Measurements from ENCODE around the gene PPP1R27.
A peak's percentile ranks its signal among the peaks of the same experiment; 100 is the strongest.

PPP1R27 gene, protein sequence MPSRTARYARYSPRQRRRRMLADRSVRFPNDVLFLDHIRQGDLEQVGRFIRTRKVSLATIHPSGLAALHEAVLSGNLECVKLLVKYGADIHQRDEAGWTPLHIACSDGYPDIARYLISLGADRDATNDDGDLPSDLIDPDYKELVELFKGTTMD

DNA sequence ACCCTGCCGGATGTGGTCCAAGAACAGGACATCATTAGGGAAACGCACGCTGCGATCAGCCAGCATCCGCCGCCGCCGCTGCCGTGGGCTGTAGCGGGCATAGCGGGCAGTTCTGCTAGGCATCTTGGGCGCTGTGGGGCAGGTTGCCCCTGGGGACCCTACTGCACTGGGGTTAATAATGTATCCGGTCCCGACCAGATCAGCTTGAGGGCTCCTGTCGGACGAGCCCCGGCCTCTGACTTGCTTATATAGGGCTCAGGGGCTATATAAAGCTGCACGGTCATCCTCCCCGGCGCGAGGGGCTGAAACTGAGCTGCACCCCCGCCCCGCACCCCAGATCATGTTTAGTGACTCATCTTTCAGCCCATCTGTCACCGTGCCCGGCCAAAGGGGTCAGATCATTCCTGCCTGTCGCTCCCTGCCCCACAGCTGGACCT lies at the start of gene PPP1R27:
TSS of gene PPP1R27 (minus strand) at position 220 of the 437 bp plus-strand sequence. CDS start at position 123, 97 bp downstream.
- no peak for DNase-seq (ENCODE audit: low spot score)

DNA sequence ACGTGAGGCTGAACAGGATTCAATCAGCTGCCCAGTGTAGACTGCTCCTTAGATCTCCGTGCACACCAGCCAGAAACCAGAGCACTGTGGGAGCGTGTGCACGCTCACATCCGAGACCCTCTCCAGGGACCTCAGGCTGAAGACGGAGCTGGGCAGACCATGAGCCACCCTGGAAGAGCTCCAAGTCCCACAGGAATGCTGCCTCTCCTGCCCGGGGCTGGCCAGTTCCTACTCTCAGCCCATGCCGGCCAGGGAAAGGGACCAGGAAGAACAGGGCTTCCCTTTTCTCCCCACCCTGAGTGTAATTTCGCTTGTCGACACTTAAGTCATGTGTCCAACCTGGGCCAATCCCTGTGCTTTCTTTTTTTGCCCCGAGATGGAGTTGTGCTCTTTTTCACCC lies 49.7 kb upstream of the PPP1R27 start:
- DNase-seq (ENCODE audit: low spot score): no peak

DNA sequence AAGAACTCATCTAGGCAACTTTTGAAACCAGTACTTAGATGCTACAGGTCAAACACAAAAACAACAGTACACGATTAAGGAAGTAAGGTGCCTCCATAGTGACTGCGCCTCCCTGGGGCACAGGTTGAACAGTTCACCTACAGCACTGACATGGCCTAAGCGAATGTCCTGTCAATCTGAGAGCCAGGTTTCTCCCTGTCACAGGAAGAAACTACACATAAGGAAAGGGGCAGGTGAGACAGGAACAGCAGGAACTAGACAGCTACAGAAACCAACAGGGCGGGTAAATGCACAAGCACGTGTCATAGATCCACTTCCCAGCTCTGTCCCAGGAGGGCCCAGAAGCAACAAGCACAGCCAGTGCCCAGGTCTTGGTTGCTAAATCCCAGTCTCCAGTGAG lies 44.3 kb upstream of the PPP1R27 start:
- no peak for DNase-seq (ENCODE audit: low spot score)

DNA sequence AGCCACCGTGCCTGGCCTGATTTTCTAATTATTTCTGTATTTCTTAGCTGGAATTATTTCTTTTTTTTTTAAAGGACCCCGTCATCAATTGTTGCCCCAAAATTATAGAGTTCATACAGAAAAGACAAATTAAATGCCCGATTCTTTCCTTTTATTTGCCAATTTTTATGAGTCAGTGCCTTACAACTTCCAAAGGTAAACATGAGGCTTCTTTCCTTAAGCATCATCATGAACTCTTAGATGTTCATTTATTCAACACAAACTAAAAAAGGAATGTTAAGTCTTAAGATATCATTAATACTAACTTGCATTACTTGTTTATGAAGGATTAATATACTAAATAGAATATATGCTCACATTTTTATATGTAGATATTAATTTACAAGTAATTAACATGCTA lies 43.4 kb upstream of the PPP1R27 start:
- DNase-seq (ENCODE audit: low spot score): no peak

DNA sequence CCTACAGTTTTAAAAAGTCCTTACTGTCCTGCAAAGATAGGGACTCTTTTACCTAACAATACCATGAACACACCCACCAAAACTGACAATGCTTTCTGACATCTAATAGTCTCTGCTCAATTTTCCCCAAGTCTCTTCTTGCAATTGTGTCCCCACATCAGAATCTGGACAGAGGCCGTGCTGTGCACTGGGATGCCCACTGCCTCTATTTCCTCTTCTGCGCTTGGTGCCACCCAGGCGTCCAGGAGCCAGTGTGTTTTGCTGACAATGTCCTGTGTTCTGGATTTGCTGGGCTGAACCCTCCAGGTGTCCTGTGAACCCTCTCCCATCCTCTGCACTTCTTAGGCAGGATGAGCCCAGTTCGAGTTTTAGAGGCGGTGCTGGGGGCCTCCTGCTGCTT lies 42.7 kb upstream of the PPP1R27 start:
- no peak for DNase-seq (ENCODE audit: low spot score)

DNA sequence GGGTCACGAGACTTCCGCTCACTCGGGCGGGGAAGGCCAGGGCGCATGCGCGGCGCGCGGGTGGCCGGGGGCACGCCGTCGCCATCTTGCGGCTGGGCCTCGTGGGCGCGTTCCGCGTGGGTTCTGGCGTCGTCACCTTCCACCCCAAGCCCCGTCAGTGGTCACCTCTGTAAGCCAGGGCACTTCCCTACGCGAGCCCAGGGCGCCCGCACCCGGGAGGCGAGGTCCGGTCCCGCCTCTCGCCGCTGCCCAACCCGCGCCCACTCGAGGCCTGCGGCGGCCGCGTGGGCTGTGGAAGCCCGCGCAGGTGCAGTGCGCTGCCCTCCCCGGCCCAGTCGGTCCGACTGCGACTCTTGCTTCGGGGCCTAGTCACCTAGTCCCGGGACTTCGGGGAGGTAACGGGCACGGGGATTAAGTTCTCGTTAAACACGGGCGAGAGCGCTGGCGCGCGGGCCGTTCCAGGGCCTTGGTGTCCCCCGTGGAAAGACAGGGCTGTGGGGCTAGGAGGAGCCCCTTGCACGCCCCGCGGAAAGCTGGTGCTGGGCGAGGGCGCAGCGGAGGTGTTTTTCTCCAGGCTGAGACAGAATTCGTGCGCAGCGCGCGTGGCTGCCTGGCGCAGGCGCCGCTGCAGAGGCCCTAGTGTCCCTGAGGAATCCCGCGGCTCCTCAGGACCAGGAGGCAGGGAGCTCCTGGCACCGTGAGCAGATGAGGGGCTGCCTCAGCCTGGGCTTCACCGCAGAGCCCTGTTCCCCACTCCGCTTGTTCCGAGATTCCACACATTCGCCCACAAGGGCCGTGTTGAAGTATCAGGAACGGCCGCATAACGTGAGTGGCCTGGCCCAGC lies 36.8 kb upstream of the PPP1R27 start:
- DNase-seq (ENCODE audit: low spot score): peak; percentile 88

DNA sequence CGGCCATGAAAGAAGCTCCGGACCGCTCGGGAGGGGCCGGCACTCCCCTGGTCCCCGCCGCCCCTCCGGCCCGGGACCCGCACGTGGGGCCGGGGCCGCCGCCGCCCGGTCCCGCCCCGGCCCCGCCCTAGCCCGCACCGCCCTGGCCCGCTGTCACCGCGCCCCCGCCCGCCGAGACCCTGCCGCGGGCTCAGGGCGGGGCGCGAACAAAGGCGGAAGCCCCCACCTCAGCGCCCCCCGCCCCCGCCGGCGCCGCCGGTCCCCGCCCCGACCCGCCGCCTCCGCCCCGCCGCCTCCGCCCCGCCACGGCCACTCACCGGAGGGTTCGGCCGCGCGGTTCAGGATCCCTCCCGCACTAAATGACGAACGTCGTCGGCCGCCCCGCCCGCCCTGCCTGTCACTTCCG lies 36.1 kb upstream of the PPP1R27 start, which contains the start of gene ARHGDIA:
TSS of gene ARHGDIA (minus strand) at position 357 of the 406 bp plus-strand sequence. CDS start 1,407 bp downstream, outside the sequence.
- DNase-seq (ENCODE audit: low spot score): no peak

DNA sequence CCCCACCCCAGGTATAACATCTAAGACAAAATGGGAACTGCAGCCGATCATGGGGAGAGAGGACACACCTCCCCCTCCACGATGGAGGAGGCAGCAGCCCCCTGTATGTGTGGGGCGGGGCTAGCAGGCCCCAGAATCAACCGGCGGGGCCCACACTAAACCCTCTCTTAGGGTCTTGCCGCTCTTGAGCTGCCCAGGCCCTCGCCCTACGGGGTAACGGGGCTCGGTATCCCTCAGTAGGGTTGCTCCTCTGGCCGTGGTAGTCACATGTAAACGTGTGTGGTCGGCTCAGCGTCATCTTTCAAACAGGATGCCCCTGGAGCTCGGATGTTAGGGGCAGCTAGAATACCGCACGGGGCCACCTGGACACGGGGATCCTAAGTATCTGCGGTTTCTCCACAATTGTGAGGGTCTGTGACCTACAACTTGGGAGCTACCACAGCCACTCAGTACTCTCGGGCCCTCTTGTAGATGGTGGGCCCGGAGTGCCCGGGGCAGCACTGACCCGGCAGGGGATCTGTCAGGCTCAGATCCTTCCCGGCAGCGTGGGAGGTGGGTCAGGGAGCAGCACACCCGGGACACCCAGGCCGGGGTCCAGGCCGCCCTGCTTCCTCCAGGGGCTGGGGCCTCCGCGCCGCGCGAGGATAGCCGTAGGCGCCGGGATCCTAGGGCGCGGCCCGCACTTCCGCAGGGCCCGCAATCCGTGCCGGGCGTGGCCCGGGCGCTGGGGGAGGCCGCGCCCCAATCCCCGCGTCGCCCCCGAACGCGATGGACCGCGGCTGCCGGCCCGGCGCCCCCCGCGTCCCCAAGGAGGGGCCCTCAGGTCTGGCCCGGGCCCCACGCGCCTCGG lies 35.5 kb upstream of the PPP1R27 start:
- DNase-seq (ENCODE audit: low spot score): no peak

DNA sequence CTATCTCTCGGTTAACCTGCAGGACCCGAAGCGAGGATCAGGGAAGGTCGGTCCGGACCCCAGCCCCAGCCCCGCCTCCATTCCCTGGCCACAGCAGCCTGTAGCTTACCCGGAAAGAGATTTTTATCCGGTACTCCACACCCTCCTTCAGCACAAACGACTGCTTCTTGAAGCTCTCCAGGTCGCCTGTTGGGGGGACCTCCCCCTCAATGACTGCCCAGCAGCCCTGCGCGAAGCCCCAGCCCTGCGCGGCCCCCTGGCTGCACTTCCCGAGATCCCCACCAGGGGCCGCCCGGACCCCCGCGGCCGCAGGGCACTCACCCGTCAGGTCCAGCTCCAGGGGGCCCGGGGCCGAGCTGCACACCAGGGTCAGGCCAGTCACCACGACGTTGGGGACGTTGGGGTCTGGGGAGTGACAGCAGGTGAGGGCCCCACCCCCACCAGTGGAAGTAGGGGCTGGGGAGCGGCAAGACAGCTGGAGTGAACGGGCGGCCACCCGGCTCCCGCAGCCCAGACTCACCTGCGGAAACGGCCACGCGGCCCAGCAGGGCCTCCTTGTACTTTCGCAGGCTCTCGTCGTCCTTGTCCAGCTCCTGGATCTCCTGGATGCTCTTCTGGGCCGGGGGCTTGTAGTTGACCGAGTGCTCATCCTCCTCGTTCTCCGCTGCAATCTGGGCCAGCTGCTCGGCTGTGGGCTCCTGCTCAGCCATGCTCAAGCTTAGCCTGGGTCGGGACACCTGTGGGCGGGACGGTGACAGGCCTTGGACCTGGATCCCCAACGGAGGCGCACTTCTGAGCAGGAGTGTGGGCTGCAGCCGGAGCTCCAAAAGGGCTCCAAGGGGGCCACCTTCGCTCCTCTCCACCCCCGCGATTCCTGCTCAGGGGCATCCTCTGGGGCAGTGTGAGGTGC lies 34.6 kb upstream of the PPP1R27 start:
- DNase-seq (ENCODE audit: low spot score): no peak

DNA sequence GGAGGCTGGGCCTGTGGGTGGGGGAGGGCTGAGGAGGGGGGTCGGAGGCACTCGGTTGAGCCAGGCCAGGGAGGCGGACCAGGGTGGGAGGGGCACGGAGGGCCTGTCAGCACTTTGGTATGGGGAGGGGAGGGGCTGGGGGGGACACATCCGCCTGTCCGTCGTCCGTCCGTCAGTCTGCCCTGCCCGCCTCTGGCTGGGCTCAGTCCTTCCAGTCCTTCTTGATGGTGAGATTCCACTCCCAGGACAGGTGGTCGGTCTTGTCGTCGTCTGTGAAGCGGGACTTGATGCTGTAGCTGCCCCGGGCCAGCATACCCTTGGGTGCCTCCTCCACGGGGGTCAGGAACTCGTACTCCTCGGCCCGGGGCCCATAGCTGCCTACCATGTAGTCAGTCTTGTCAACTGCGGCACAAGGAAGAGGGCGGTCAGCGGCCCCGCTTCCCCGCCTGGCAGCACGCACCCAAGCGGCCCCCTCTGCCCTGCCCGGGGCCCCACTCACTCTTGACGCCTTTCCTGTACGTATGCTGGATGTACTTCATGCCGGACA lies 33.9 kb upstream of the PPP1R27 start:
- DNase-seq (ENCODE audit: low spot score): no peak

DNA sequence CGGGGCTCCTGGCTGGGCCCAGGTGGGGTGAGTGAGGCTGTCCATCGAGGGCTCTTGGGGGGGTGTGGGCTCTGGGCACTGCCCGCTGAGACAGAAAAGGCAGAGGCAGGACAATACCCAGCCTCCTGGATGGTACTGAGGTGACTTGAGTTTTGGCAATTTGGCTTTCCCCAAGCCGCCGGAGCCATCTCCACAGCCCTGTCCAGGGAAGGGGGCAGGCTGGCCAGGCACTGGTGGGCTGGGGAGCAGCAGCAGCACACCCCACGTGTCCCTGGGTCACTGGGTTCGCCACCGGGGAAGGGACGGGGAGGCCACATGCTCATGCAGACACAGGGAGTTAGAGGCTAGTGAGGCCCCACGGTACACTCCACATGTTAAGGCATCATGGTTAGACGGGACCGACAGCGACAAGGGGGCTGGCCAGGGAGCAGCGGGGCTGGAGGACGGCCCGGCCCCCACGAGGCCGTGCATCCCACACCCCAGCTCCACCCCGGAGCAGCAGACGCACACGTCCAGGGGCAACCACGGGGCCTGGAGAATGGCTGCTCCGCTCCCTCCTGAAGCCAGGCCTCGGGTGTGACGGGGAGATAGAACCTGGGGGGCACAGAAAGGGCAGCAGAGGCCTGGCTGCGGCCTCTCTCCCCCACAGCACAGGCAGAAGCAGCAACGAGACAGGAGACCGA lies 33.3 kb upstream of the PPP1R27 start:
- DNase-seq (ENCODE audit: low spot score): no peak

DNA sequence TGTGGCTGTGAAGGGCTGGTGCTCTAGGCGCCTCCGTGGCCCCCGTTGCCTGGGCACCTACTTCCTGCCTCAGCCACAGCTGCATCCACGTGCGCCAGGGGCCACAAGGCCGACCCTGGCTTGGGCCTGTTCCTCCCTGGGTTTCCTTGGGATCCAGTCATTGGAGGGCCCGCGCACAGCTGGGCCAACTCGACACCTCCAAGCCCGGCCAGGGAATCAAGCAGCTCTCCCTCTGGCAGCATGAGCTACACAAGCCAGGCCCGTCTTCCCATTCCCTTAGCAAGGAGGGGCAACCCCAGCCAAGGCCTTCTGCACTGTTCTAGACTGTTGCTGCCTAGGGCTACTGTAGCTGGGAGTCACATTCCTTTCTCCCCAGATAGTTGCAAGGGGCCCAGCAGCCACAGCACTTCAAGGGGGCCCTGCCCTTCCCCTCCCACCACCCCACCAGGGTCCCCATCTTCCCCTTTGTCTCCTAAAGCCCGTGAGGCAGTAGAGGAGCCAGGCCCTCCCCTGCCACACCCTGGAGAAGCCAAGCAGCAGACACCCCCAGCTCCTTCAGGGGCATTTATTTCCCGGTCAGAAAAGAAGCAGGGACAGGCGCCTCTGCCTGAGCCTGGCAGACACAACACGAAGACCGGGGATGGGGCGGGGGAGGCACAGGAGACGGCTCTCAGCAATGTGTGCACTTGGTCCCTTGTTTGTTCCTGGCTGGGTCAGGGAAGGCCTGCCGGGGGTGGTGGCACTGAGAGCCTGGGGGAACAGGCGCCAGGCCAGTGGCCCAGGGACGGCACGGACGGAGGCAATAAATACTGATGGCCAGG lies 32.5 kb upstream of the PPP1R27 start:
- no peak for DNase-seq (ENCODE audit: low spot score)

DNA sequence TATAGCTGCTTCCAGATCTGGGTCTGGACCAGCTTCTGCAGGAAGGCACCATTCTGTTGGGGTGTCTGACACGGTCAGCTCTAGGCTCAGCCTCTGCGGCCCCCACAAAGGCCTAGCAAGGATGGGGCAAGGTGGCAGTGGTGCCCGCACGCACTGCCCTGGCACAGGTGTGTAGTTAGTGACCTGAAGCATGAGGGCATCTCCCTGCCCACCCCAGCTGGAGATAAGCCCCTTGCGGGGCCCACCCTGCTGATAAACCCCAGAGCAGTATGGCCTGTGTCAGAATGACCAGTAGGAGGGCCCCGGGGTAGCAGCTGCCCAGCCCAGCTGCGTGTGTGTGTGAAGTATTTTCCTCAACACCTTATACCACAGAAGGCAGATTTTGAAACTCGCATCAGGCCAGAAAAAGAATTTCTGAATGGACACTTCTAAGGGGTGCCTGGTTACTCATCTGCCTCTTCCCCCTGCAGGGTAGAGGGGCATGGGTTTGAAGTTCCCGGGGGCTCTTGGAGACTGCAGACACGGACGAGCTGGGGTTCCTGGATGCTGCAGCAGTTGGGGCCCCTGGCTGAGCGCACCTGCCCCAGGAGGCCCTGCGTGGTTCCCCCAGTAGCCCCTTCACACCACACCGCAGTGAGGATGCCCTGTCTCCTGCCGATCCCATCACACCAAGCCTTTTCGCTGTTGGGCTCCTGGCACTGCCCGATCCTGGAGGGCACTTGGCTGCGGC lies 31.8 kb upstream of the PPP1R27 start:
- DNase-seq (ENCODE audit: low spot score): no peak

DNA sequence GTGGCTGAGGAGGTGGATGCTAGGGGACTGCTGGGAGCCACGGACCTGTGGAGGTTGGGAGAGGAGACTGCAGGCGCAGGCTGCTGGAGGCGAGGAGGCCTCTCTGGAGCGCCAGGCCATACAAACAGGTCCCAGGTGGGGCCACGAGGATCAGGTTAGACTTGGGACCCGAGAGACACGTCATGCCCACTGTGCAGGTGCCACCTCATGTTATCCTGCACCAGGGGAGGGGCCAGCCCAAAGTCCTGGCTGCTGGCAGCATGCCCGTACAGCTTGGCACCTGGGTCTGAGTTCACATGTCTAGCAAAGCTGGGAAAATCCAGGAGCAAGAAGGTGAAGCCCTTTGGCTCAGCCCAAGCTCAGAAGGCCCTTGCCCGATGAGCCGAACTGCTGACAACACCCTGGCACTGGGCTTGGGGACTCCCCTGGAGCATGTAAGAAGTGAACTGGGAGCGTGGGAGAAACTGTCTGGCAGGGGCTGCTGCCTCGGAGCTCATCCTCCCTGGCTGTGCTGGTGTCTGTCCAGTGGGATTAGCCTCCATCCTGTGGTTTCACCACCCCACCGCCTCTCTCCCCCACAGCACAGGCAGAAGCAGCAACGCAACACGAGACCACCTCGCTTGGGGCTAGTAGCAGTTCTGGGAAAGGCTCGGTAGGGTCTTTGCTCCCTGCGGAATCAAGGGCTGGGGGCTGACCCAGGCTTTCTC lies 31.0 kb upstream of the PPP1R27 start:
- DNase-seq (ENCODE audit: low spot score): no peak

DNA sequence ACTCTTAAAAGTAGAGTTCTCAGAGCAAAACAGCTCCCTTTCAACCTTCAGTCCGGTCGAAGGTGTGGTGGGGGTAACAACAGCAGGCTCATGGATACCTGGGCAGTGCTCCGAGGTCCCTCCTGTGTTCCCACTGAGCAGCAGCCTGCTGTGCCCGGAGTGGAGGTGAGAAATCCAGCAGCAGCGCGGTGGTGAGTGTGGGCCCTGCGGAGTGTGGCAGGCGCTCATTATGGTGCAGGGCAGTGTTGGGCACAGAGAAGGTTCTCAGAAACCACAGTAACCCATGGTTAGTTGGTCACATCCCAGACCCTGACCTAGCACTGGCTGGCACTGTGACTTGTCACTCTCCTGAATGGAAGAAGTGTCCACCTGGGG lies 30.5 kb upstream of the PPP1R27 start:
- no peak for DNase-seq (ENCODE audit: low spot score)

DNA sequence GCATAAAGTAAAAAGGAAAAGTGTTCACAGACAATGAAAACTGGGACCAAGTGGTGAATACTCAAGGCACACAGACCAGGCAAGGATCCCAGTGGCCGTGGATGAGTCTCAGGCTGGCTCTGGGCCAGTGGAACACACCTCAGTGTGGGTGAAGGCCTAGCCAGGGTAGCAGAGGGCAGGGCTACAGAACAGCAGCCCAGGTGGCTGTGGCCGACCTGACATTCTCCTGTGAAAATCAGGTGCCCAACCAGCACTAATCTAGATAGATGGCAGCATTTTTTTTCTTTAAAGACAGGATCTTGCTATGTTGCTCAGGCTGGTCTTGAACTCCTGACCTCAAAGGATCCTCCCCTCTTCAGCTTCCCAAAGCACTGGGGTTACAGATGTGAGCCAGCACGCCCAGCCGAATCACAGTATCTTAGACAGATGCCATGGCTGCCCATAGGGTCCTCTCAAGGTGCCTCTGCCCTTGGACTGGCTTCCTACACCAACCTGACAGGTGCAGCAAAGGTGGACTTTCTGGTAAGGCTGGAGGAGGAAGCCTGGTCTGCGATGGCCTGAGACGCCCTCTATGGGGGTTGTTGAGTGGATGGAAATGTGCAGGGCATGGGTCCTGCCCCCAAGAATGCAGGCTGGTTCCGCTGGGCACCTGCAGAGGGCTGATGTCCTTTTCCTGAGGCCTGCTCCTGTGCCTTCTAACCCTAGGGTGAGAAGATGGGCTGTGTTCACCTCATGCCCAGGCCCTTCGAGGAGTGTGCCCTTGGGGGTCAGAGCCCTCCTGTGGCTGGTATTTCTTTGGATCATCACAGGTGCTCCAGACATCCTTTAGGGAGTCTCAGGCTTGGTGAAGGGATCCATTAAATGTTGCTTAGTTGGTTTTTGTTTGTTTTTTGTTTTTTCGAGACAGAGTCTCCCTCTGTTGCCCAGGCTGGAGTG lies 29.3 kb upstream of the PPP1R27 start:
- no peak for DNase-seq (ENCODE audit: low spot score)

DNA sequence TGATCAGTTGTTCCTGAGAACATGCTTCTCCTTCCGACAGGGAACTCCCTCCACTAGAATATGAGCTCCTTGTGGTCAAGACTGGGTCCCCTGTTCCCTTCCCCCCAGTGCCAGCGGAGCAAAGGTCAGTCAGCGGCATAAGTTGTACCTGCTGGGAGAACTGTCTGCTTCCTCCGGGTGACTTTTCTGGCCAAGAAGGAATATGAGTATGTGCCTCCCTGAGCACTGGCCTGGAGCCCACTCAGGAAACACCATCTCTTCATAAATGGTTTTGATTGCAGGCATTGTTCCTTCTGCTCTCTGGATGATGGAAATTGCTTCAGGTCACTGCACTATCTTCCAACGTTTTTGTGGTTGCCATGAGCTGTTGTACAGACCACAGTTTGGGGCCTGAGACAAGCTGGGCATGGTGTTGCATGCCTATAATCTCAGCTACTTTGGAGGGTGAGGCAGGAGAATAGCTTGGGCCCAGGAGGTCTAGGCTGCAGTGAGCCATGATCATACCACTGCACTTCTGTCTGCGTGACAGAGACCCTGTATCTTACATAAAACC lies 28.3 kb upstream of the PPP1R27 start:
- DNase-seq (ENCODE audit: low spot score): no peak

All from Ammon's horn (tissue), 1 donor.